ENCODE results near the gene KDELR3.

DNA sequence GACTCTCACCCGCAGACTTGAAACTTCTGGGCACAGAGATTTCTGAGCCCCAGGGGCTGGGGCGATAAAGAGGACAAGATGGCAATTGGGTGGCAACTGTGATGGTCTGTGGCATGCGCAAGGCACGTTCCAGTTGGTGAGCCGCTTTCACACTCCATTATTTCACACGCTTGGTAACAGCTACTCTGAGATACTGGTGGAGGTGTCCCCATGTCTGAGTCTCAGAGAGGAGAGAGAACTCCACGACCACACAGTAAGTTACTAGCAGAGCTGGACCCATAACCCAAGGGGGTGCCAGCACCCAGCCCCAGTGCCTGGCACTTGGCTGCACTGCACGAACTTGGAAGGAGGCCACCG lies 6.9 kb upstream of the KDELR3 start:
- no peak for TF ChIP-seq POLR2A (IDR thresholded peaks at IDR 0.05)
- TF ChIP-seq, protein P1, sequence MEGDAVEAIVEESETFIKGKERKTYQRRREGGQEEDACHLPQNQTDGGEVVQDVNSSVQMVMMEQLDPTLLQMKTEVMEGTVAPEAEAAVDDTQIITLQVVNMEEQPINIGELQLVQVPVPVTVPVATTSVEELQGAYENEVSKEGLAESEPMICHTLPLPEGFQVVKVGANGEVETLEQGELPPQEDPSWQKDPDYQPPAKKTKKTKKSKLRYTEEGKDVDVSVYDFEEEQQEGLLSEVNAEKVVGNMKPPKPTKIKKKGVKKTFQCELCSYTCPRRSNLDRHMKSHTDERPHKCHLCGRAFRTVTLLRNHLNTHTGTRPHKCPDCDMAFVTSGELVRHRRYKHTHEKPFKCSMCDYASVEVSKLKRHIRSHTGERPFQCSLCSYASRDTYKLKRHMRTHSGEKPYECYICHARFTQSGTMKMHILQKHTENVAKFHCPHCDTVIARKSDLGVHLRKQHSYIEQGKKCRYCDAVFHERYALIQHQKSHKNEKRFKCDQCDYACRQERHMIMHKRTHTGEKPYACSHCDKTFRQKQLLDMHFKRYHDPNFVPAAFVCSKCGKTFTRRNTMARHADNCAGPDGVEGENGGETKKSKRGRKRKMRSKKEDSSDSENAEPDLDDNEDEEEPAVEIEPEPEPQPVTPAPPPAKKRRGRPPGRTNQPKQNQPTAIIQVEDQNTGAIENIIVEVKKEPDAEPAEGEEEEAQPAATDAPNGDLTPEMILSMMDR (IDR thresholded peaks at IDR 0.05): no peak
